Neural cell (in vitro differentiated cells): ENCODE measurements around the gene CDKN1B. TPM values are rescaled to one million over a fixed set of nuclear protein-coding genes. Genes with fewer than 3 reads are reported as not detected.

Experiments used
- H2AFZ ChIP-seq: fragments of 200-600, 300-800 bp; sonication (generic), shearing (Covaris generic); 2 replicates; pipeline ENCODE4 v1.6.0; 2014; ENCODE audit warnings: low read depth, mild to moderate bottlenecking, antibody characterized with exemption, low read length, moderate library complexity
- H3F3A ChIP-seq: fragments of 200-600 bp; shearing (Covaris generic); 2 replicates; pipeline ENCODE4 v1.6.1; 2016; ENCODE audit warnings: mild to moderate bottlenecking, moderate library complexity, mixed read lengths, antibody characterized with exemption, low read length; ENCODE audit not compliant: insufficient read depth, poor library complexity, severe bottlenecking
- H3K27ac ChIP-seq: fragments of 200-600, 300-800 bp; sonication (generic), shearing (Covaris generic); 2 replicates; pipeline ENCODE4 v1.5.1; 2014; ENCODE audit warnings: mild to moderate bottlenecking, low read length, moderate library complexity
- H3K27me3 ChIP-seq: fragments of 300-800, 200-600 bp; sonication (generic), shearing (Covaris generic); 2 replicates; pipeline ENCODE4 v1.6.0; 2014; ENCODE audit warnings: mild to moderate bottlenecking, low read depth, low read length, moderate library complexity; ENCODE audit not compliant: insufficient read depth
- H3K36me3 ChIP-seq: fragments of 300-800, 200-600 bp; sonication (generic), shearing (Covaris generic); 2 replicates; pipeline ENCODE4 v1.5.1; 2014; ENCODE audit warnings: mild to moderate bottlenecking, antibody characterized with exemption, low read length, moderate library complexity; ENCODE audit not compliant: insufficient read depth
- H3K4me2 ChIP-seq: fragments of 300-800, 200-600 bp; sonication (generic), shearing (Covaris generic); 2 replicates; pipeline ENCODE4 v1.6.0; 2014; ENCODE audit warnings: mild to moderate bottlenecking, low read length
- H3K4me3 ChIP-seq: fragments of 300-800, 200-600 bp; sonication (generic), shearing (Covaris generic); 2 replicates; pipeline ENCODE4 v1.5.1; 2014; ENCODE audit warnings: mild to moderate bottlenecking, low read length, moderate library complexity
- H3K79me2 ChIP-seq: fragments of 200-600 bp; shearing (Covaris generic); replicated peaks from 2 replicates; pipeline ENCODE4 v1.6.0; 2014; ENCODE audit warnings: mild to moderate bottlenecking, low read length, moderate library complexity; ENCODE audit not compliant: insufficient read depth
- H3K9ac ChIP-seq: fragments of 300-800, 200-600 bp; sonication (generic), shearing (Covaris generic); 2 replicates; pipeline ENCODE4 v1.6.1; 2016; ENCODE audit warnings: mild to moderate bottlenecking, low read length, mixed read lengths
- H3K9me2 ChIP-seq: fragments of 200-600 bp; shearing (Covaris generic); 2 replicates; pipeline ENCODE4 v1.6.1; 2016; ENCODE audit warnings: mild to moderate bottlenecking, low read length, mixed read lengths; ENCODE audit not compliant: insufficient read depth
- H3K9me3 ChIP-seq: fragments of 200-600, 300-800 bp; sonication (generic), shearing (Covaris generic); 2 replicates; pipeline ENCODE4 v1.6.1; 2016; ENCODE audit warnings: mild to moderate bottlenecking, mixed run types, low read length, moderate library complexity, mixed read lengths
- H4K20me1 ChIP-seq: fragments of 200-600 bp; shearing (Covaris generic); 2 replicates; pipeline ENCODE4 v1.6.1; 2016; ENCODE audit warnings: mild to moderate bottlenecking, mixed run types; ENCODE audit not compliant: insufficient read depth
- EP300 ChIP-seq: fragments of 450-650 bp; conservative IDR thresholded peaks from 2 replicates; pipeline ENCODE4 v1.6.1; 2014; ENCODE audit warnings: antibody characterized with exemption, mild to moderate bottlenecking, moderate library complexity; ENCODE audit not compliant: poor library complexity, severe bottlenecking
- EZH2 ChIP-seq: fragments of 200-600, 300-800 bp; shearing (Covaris generic), sonication (generic); IDR thresholded peaks from 2 replicates; pipeline ENCODE4 v1.6.1; 2014; ENCODE audit warnings: antibody characterized with exemption, low read length, borderline replicate concordance, mild to moderate bottlenecking; ENCODE audit not compliant: insufficient read depth, poor library complexity, severe bottlenecking
- POLR2AphosphoS5 ChIP-seq: IDR thresholded peaks from 2 replicates; pipeline ENCODE4 v1.6.1; 2012
- REST ChIP-seq: IDR thresholded peaks from 2 replicates; pipeline ENCODE4 v1.6.1; 2012; ENCODE audit warnings: borderline replicate concordance
- SMC3 ChIP-seq: fragments of 450-650 bp; conservative IDR thresholded peaks from 2 replicates; pipeline ENCODE4 v1.6.1; 2014; ENCODE audit warnings: antibody characterized with exemption, mild to moderate bottlenecking, moderate library complexity; ENCODE audit not compliant: poor library complexity
- TAF1 ChIP-seq: IDR thresholded peaks from 2 replicates; pipeline ENCODE4 v1.6.1; 2012; ENCODE audit warnings: low read depth
- polyA plus RNA-seq: library from polyadenylated mRNA; depleted of rRNA; stranded (reverse); fragments of >200 nt; gene quantifications from 2 replicates; pipeline ENCODE4 v1.2.3, GENCODE V29; 2014
- TF ChIP-seq, protein P1 (sequence below): fragments of 450-650 bp; IDR thresholded peaks from 2 replicates; pipeline ENCODE4 v1.5.1; 2014; ENCODE audit warnings: antibody characterized with exemption, mild to moderate bottlenecking, moderate library complexity; ENCODE audit not compliant: poor library complexity, severe bottlenecking

Gene CDKN1B
- polyA plus RNA-seq, 1 donor from 2014 or later, result 107 TPM

- Histone ChIP-seq H3K9me2 (no peaks in the 10 kb centered on the region), H3K27me3 (no peaks in the 10 kb centered on the region), H3K36me3 (no peaks in the 10 kb centered on the region), H3K4me3 (peak overlapping the region; percentile 81), H2AFZ (peak overlapping the region; percentile 73), H4K20me1 (no peaks in the 10 kb centered on the region), H3K27ac (peak overlapping the region; percentile 100), H3K79me2 (peaks cover 56% of the 10 kb centered on the region), H3K9me3 (no peaks in the 10 kb centered on the region), H3K4me2 (peak overlapping the region; percentile 92), H3F3A (peaks cover 11% of the 10 kb centered on the region), H3K9ac (peak overlapping the region; percentile 99)
- TF ChIP-seq, protein P1, sequence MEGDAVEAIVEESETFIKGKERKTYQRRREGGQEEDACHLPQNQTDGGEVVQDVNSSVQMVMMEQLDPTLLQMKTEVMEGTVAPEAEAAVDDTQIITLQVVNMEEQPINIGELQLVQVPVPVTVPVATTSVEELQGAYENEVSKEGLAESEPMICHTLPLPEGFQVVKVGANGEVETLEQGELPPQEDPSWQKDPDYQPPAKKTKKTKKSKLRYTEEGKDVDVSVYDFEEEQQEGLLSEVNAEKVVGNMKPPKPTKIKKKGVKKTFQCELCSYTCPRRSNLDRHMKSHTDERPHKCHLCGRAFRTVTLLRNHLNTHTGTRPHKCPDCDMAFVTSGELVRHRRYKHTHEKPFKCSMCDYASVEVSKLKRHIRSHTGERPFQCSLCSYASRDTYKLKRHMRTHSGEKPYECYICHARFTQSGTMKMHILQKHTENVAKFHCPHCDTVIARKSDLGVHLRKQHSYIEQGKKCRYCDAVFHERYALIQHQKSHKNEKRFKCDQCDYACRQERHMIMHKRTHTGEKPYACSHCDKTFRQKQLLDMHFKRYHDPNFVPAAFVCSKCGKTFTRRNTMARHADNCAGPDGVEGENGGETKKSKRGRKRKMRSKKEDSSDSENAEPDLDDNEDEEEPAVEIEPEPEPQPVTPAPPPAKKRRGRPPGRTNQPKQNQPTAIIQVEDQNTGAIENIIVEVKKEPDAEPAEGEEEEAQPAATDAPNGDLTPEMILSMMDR, result no peak
- peak; percentile 27 for TF ChIP-seq POLR2AphosphoS5
Measured at GRCh38 chr12:12683136-12683697, 34.0 kb upstream of the CDKN1B start.

GRCh38 chr12:12683725-12684124, 33.4 kb upstream of the CDKN1B start:
- Histone ChIP-seq H3K27ac (peak overlapping the region; percentile 100), H3K9ac (peak overlapping the region; percentile 99), H3K4me2 (peak overlapping the region; percentile 92), H3K9me2 (no peaks in the 10 kb centered on the region), H3K9me3 (no peaks in the 10 kb centered on the region), H3K27me3 (no peaks in the 10 kb centered on the region), H4K20me1 (no peaks in the 10 kb centered on the region), H3K79me2 (peaks cover 51% of the 10 kb centered on the region), H3F3A (peaks cover 11% of the 10 kb centered on the region), H2AFZ (peak overlapping the region; percentile 73), H3K36me3 (no peaks in the 10 kb centered on the region), H3K4me3 (peak overlapping the region; percentile 81)
- no peak for TF ChIP-seq EZH2
- TF ChIP-seq, protein P1, result no peak
- TF ChIP-seq SMC3, result no peak
- TF ChIP-seq POLR2AphosphoS5, result peak; percentile 72
- no peak for TF ChIP-seq TAF1
- peak; percentile 5 for TF ChIP-seq REST
- no peak for TF ChIP-seq EP300
